Caco-2 (cell line): ENCODE measurements around the gene ZEB1. TPM values are rescaled to one million over a fixed set of nuclear protein-coding genes. Genes with fewer than 3 reads are reported as not detected.

Experiments used
- BruUV-seq: library from RNA; stranded (reverse); fragments of 400-500 nt; replicated peaks from 2 replicates; lab custom pipeline; 2021; lab: Mats Ljungman, UMichigan
- CTCF ChIA-PET: fragments of 300-600 bp; sonication (Branson Sonifier 250); formaldehyde crosslinking; loops from one replicate; lab custom pipeline; 2022; ENCODE audit warnings: antibody characterized with exemption; lab: Charles Lee
- POLR2A ChIA-PET: fragments of 300-600 bp; sonication (Branson Sonifier 250); formaldehyde crosslinking; loops from one replicate; lab custom pipeline; 2022; ENCODE audit warnings: antibody characterized with exemption; lab: Charles Lee
- DNase-seq, 2 experiments: peaks; one replicate each; pipeline versions ENCODE4 v3.0.0 to v3.0.0-alpha.2; 2020 to 2022
- H3K27me3 ChIP-seq: replicated peaks from 2 replicates; pipeline ENCODE4 v1.6.0; 2011; ENCODE audit warnings: low read length; ENCODE audit not compliant: control insufficient read depth, insufficient read depth
- H3K36me3 ChIP-seq: 2 replicates; pipeline ENCODE4 v1.5.1; 2011; ENCODE audit warnings: low read length; ENCODE audit not compliant: control insufficient read depth, insufficient read depth
- H3K4me1 ChIP-seq: fragments of 250-450 bp; sonication (Bioruptor Pico); 2 replicates; pipeline ENCODE4 v1.5.1; 2020; ENCODE audit warnings: mild to moderate bottlenecking
- H3K4me3 ChIP-seq: 2 replicates; pipeline ENCODE4 v1.5.1; 2011; ENCODE audit warnings: low read depth, mild to moderate bottlenecking, control low read depth, low read length
- H3K9me3 ChIP-seq: fragments of 250-450 bp; sonication (Bioruptor Pico); 2 replicates; pipeline ENCODE4 v1.5.1; 2020; ENCODE audit warnings: mild to moderate bottlenecking, moderate library complexity
- H3K27ac Mint-ChIP-seq: one replicate; pipeline ENCODE4 v1.8.0; 2022; ENCODE audit warnings: mixed read lengths; ENCODE audit not compliant: unreplicated experiment
- H3K27me3 Mint-ChIP-seq: one replicate; pipeline ENCODE4 v1.8.0; 2022; ENCODE audit warnings: mixed read lengths; ENCODE audit not compliant: insufficient read depth, unreplicated experiment
- H3K36me3 Mint-ChIP-seq: one replicate; pipeline ENCODE4 v1.8.0; 2022; ENCODE audit warnings: mild to moderate bottlenecking, mixed read lengths; ENCODE audit not compliant: insufficient read depth, unreplicated experiment
- H3K4me1 Mint-ChIP-seq: one replicate; pipeline ENCODE4 v1.8.0; 2022; ENCODE audit warnings: low read depth, mixed read lengths; ENCODE audit not compliant: unreplicated experiment
- H3K4me3 Mint-ChIP-seq: one replicate; pipeline ENCODE4 v1.8.0; 2022; ENCODE audit warnings: mild to moderate bottlenecking, moderate library complexity, mixed read lengths; ENCODE audit not compliant: unreplicated experiment
- H3K9me3 Mint-ChIP-seq: one replicate; pipeline ENCODE4 v1.8.0; 2022; ENCODE audit warnings: mixed read lengths; ENCODE audit not compliant: unreplicated experiment
- intact Hi-C: fragments of 100-400 bp; cut with micrococcal nuclease; formaldehyde crosslinking; loops from one replicate; pipeline ENCODE4 v1.10.0; 2022; ENCODE audit not compliant: unreplicated experiment
- total RNA-seq: library from RNA; stranded (reverse); gene quantifications from 2 replicates; pipeline ENCODE4 v1.2.3, GENCODE V29; 2022
- TF ChIP-seq, protein P1 (sequence below), 2 experiments: fragments of 200-600 bp in 1 of 2; IDR thresholded peaks; 1 replicate in 1 of 2; 2 replicates in 1 of 2; pipeline versions ENCODE4 v1.5.1 to v1.8.0; 2011 to 2022; ENCODE audit warnings: antibody characterized with exemption in 1 of 2, control low read depth in 1 of 2, inconsistent platforms in 1 of 2, low read depth in 1 of 2, low read length in 1 of 2, mild to moderate bottlenecking in 1 of 2, moderate library complexity in 1 of 2; ENCODE audit not compliant: insufficient read depth in 1 of 2, severe bottlenecking in 1 of 2, unreplicated experiment in 1 of 2

The ZEB1 gene
- total RNA-seq, 1 experiment from 2014 or later = not detected

DNA sequence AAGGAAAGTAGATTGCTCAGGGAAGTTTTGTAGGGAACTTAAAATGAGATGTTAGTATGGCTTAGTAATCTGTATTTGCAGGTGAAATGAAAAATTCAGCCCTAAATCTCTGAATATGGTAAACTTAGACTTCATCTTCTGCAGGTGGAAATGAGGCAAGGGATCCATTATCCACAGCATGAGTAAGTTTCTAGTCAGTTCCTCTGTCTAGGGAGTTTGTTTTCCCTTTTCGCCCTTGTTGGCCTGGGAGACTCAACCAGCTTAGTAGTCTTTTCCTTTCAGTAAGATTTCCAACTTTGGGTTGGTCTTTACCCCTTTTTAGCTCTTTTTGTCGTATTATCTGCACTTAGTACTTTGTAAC is 65.6 kb downstream of the ZEB1 start:
- TF ChIP-seq, protein P1, sequence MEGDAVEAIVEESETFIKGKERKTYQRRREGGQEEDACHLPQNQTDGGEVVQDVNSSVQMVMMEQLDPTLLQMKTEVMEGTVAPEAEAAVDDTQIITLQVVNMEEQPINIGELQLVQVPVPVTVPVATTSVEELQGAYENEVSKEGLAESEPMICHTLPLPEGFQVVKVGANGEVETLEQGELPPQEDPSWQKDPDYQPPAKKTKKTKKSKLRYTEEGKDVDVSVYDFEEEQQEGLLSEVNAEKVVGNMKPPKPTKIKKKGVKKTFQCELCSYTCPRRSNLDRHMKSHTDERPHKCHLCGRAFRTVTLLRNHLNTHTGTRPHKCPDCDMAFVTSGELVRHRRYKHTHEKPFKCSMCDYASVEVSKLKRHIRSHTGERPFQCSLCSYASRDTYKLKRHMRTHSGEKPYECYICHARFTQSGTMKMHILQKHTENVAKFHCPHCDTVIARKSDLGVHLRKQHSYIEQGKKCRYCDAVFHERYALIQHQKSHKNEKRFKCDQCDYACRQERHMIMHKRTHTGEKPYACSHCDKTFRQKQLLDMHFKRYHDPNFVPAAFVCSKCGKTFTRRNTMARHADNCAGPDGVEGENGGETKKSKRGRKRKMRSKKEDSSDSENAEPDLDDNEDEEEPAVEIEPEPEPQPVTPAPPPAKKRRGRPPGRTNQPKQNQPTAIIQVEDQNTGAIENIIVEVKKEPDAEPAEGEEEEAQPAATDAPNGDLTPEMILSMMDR (IDR thresholded peaks at IDR 0.05; ENCODE audit: insufficient read depth in 1 of 2, low read depth in 1 of 2, low read length in 1 of 2, severe bottlenecking in 1 of 2, unreplicated experiment in 1 of 2) = no peak
- Mint-ChIP-seq H3K27me3 (peaks cover 5% of the 10 kb centered on the region), H3K4me1 (no peaks in the 10 kb centered on the region), H3K4me3 (no peak overlapping the region), H3K36me3 (no peaks in the 10 kb centered on the region), H3K27ac (no peak overlapping the region), H3K9me3 (no peaks in the 10 kb centered on the region)
- Histone ChIP-seq H3K9me3 (no peaks in the 10 kb centered on the region), H3K27me3 (no peaks in the 10 kb centered on the region), H3K4me3 (no peak overlapping the region), H3K36me3 (no peaks in the 10 kb centered on the region), H3K4me1 (no peaks in the 10 kb centered on the region)
- intact Hi-C loops = no loop called here
- ChIA-PET CTCF (no interaction called here), POLR2A (no interaction called here)
- DNase-seq = no peak
- no TSS peak for BruUV-seq

DNA sequence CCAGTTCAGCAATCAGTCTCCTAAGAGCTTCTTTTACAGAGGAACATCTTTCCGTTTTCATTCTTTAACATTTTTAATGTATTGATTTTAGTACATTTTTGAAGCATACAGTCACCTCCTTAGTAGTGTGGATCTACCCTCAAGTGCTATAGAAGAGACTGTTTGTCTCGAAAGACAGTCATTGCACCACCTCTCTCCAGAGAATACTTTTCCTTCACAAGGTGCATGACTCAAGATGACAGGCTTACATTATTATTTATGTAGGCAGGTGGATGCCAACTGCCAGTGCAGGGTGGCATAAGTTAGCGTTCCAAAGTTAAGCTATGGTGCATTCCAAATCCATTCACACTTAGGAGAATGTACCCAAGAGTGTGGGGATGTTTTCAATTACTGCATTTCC is 71.8 kb downstream of the ZEB1 start:
- no peaks in the 10 kb centered on the region for H3K36me3 ChIP-seq
- BruUV-seq = no TSS peak
- intact Hi-C loops = no loop called here
- ChIA-PET CTCF (no interaction called here), POLR2A (no interaction called here)
- H3K4me3 Mint-ChIP-seq = no peak overlapping the region
- H3K4me3 ChIP-seq = no peak overlapping the region
- H3K36me3 Mint-ChIP-seq = no peaks in the 10 kb centered on the region
- H3K27me3 ChIP-seq = no peaks in the 10 kb centered on the region
- no peak for DNase-seq
- H3K9me3 ChIP-seq = no peaks in the 10 kb centered on the region
- no peaks in the 10 kb centered on the region for H3K27me3 Mint-ChIP-seq
- TF ChIP-seq, protein P1 (IDR thresholded peaks at IDR 0.05; ENCODE audit: insufficient read depth in 1 of 2, low read depth in 1 of 2, low read length in 1 of 2, severe bottlenecking in 1 of 2, unreplicated experiment in 1 of 2) = no peak
- H3K27ac Mint-ChIP-seq = no peak overlapping the region
- no peaks in the 10 kb centered on the region for H3K9me3 Mint-ChIP-seq
- no peaks in the 10 kb centered on the region for H3K4me1 Mint-ChIP-seq
- H3K4me1 ChIP-seq = no peaks in the 10 kb centered on the region

DNA sequence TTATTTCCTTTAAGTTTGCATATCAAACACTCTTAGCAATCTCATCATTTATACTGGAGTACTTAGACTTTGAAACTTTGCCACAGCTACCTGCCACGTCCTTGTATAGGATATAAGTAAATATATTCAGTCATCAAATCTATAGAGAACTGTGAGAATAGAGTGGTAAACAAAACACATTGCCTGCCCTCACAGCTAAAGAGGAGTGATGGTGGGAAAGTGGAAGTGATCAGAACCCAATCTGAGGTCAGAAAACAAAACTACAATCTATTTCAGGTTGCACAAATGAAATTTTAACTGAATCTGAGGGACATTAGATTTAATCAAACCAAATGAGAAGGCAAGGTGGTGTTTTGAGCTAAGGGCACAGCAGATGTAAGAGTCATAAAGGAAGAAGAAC is 74.8 kb downstream of the ZEB1 start:
- Histone ChIP-seq H3K9me3 (no peaks in the 10 kb centered on the region), H3K27me3 (no peaks in the 10 kb centered on the region), H3K4me3 (no peak overlapping the region), H3K36me3 (no peaks in the 10 kb centered on the region), H3K4me1 (no peaks in the 10 kb centered on the region)
- H3K9me3 Mint-ChIP-seq = no peaks in the 10 kb centered on the region
- POLR2A ChIA-PET = no interaction called here
- H3K4me1 Mint-ChIP-seq = no peaks in the 10 kb centered on the region
- TF ChIP-seq, protein P1 (IDR thresholded peaks at IDR 0.05; ENCODE audit: insufficient read depth in 1 of 2, low read depth in 1 of 2, low read length in 1 of 2, severe bottlenecking in 1 of 2, unreplicated experiment in 1 of 2) = no peak
- H3K4me3 Mint-ChIP-seq = no peak overlapping the region
- CTCF ChIA-PET = no interaction called here
- H3K27ac Mint-ChIP-seq = no peak overlapping the region
- no TSS peak for BruUV-seq
- H3K36me3 Mint-ChIP-seq = no peaks in the 10 kb centered on the region
- peaks cover 2% of the 10 kb centered on the region for H3K27me3 Mint-ChIP-seq
- intact Hi-C loops = no loop called here
- DNase-seq = no peak
